HepG2 (cell line): ENCODE results near the gene EPN3. TPM values are rescaled to one million over a fixed set of nuclear protein-coding genes. Genes with fewer than 3 reads are reported as not detected.

Source experiments
- ARNTL ChIP-seq: sonication (generic); formaldehyde crosslinking; IDR thresholded peaks from 2 replicates; pipeline ENCODE4 v1.4.0; 2020; ENCODE audit warnings: mild to moderate bottlenecking, missing genetic modification reagents
- ATF1 ChIP-seq: IDR thresholded peaks from 2 replicates; pipeline ENCODE4 v1.6.1; 2016; ENCODE audit warnings: mild to moderate bottlenecking, control low read depth
- CBFB ChIP-seq: sonication (generic); formaldehyde crosslinking; IDR thresholded peaks from 2 replicates; pipeline ENCODE4 v1.4.0; 2020; ENCODE audit warnings: missing genetic modification reagents
- FOXO1 ChIP-seq: sonication (generic); formaldehyde crosslinking; IDR thresholded peaks from 2 replicates; pipeline ENCODE4 v1.4.0; 2020; ENCODE audit warnings: missing genetic modification reagents
- ISX ChIP-seq: sonication (generic); formaldehyde crosslinking; conservative IDR thresholded peaks from 2 replicates; pipeline ENCODE4 v1.5.0; 2020; ENCODE audit warnings: missing genetic modification reagents
- KIAA2018 ChIP-seq: sonication (generic); formaldehyde crosslinking; IDR thresholded peaks from 2 replicates; pipeline ENCODE4 v1.5.0; 2020; ENCODE audit warnings: mild to moderate bottlenecking, missing genetic modification reagents, borderline replicate concordance
- NFKBIZ ChIP-seq: IDR thresholded peaks from 2 replicates; pipeline ENCODE4 v1.6.1; 2018; ENCODE audit warnings: missing genetic modification reagents, missing compliant biosample characterization
- PRDM10 ChIP-seq: sonication (generic); formaldehyde crosslinking; IDR thresholded peaks from 2 replicates; pipeline ENCODE4 v1.4.0; 2020; ENCODE audit warnings: low read depth, missing genetic modification reagents
- RFXANK ChIP-seq: IDR thresholded peaks from 2 replicates; pipeline ENCODE4 v1.6.1; 2016
- RXRA ChIP-seq: sonication (generic); formaldehyde crosslinking; IDR thresholded peaks from 2 replicates; pipeline ENCODE4 v1.5.1; 2020; ENCODE audit warnings: missing genetic modification reagents
- SAFB2 ChIP-seq: sonication (generic); formaldehyde crosslinking; IDR thresholded peaks from 2 replicates; pipeline ENCODE4 v1.5.1; 2020; ENCODE audit warnings: missing genetic modification reagents, low read depth, mild to moderate bottlenecking, borderline replicate concordance
- SMAD9 ChIP-seq: sonication (generic); formaldehyde crosslinking; IDR thresholded peaks from 2 replicates; pipeline ENCODE4 v1.5.1; 2020; ENCODE audit warnings: mild to moderate bottlenecking, missing genetic modification reagents
- SRY ChIP-seq: sonication (generic); formaldehyde crosslinking; IDR thresholded peaks from 2 replicates; pipeline ENCODE4 v1.8.0; 2022; ENCODE audit warnings: mild to moderate bottlenecking, missing genetic modification reagents
- ZMAT5 ChIP-seq: sonication (generic); formaldehyde crosslinking; IDR thresholded peaks from 2 replicates; pipeline ENCODE4 v1.5.0; 2020; ENCODE audit warnings: mild to moderate bottlenecking, low read depth, missing genetic modification reagents, borderline replicate concordance
- ZNF335 ChIP-seq: sonication (generic); formaldehyde crosslinking; IDR thresholded peaks from 2 replicates; pipeline ENCODE4 v1.4.0; 2020; ENCODE audit warnings: missing genetic modification reagents
- ZNF879 ChIP-seq: sonication (generic); formaldehyde crosslinking; IDR thresholded peaks from 2 replicates; pipeline ENCODE4 v1.8.1; 2023; ENCODE audit warnings: missing genetic modification reagents
- polyA plus RNA-seq, 8 experiments: library from polyadenylated mRNA; depleted of rRNA in 3 of 8; stranded (reverse) in 7 of 8; unstranded in 1 of 8; fragments of >200 nt; fragmentation: Illumina TruSeq in 4 of 8; extraction: Trizol in 4 of 8; gene quantifications; 2 replicates each; pipeline versions ENCODE4 v1.2.1 to v1.2.3, GENCODE V29; 2011 to 2016; ENCODE audit warnings: low read depth in 4 of 8, missing spikeins in 1 of 8, mixed read lengths in 1 of 8; ENCODE audit not compliant: insufficient read depth in 1 of 8
- total RNA-seq, 5 experiments: library from RNA; depleted of rRNA; stranded (reverse); fragments of >200 nt; fragmentation: Illumina TruSeq; extraction: Trizol; gene quantifications; 2 replicates each; pipeline ENCODE4 v1.2.3, GENCODE V29; 2016; ENCODE audit warnings: low read depth in 1 of 5
- TF ChIP-seq, protein P1 (sequence below): sonication (generic); formaldehyde crosslinking; IDR thresholded peaks from 2 replicates; pipeline ENCODE4 v1.8.0; 2022; ENCODE audit warnings: missing genetic modification reagents, mild to moderate bottlenecking, borderline replicate concordance

The EPN3 gene
- total and polyA plus RNA-seq, 2 of the 13 experiments (the other 11 are each of a cell fraction or from before 2014, with no cell fraction given) = 0.11 to 0.95 TPM

GRCh38 chr17:50537721-50538548 lies 5.4 kb downstream of the EPN3 start (continued):
- TF ChIP-seq KIAA2018 (no peak), ZNF335 (CRISPR knock-in tag) (no peak), ZMAT5 (no peak), CBFB (no peak), SMAD9 (CRISPR knock-in tag) (no peak), SRY (no peak), ARNTL (0 out of 2 replicates have a peak, but pooled peaks have one; percentile 22), RFXANK (no peak), NFKBIZ (CRISPR knock-in tag) (no peak), PRDM10 (no peak), RXRA (CRISPR knock-in tag) (no peak), FOXO1 (no peak), ATF1 (no peak), ZNF879 (CRISPR knock-in tag) (0 out of 2 replicates have a peak, but pooled peaks have one; percentile 42), ISX (CRISPR knock-in tag) (no peak), SAFB2 (CRISPR knock-in tag) (no peak)
- TF ChIP-seq, protein P1, sequence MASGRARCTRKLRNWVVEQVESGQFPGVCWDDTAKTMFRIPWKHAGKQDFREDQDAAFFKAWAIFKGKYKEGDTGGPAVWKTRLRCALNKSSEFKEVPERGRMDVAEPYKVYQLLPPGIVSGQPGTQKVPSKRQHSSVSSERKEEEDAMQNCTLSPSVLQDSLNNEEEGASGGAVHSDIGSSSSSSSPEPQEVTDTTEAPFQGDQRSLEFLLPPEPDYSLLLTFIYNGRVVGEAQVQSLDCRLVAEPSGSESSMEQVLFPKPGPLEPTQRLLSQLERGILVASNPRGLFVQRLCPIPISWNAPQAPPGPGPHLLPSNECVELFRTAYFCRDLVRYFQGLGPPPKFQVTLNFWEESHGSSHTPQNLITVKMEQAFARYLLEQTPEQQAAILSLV (CRISPR knock-in tag) = no peak
